Body of pancreas (tissue), 4 donors: Measurements from ENCODE around the gene PRSS33. TPM values are rescaled to one million over a fixed set of nuclear protein-coding genes. Genes with fewer than 3 reads are reported as not detected.

ENCODE experiments used
- ATAC-seq: fragments of 150-250 bp; one replicate; pipeline ENCODE4 v1.9.1; 2016
- DNase-seq, 4 donors: peaks; one replicate each; pipeline ENCODE4 v3.0.0-alpha.2; 2019
- H3K27ac ChIP-seq, 4 donors: fragments of 200-600 bp; sonication (generic); 1 replicate in 3 of 4; 2 replicates in 1 of 4; pipeline versions ENCODE4 v1.5.1 to v1.6.1; 2016 to 2019; ENCODE audit warnings: mild to moderate bottlenecking in 1 of 4, mixed read lengths in 1 of 4, moderate library complexity in 1 of 4
- H3K27me3 ChIP-seq, 2 donors: fragments of 200-600 bp; sonication (generic); one replicate each; pipeline ENCODE4 v1.6.0; 2016; ENCODE audit warnings: mild to moderate bottlenecking in 1 of 2
- H3K36me3 ChIP-seq, 2 donors: fragments of 200-600 bp; sonication (generic); replicated peaks in 1 of 2; 2 replicates each; pipeline ENCODE4 v1.5.1; 2016; ENCODE audit warnings: low read depth in 2 of 2; ENCODE audit not compliant: insufficient read depth in 1 of 2
- H3K4me1 ChIP-seq: fragments of 200-600 bp; sonication (generic); one replicate; pipeline ENCODE4 v1.6.0; 2016
- H3K4me3 ChIP-seq, 2 donors: fragments of 200-600 bp; sonication (generic); 1 replicate in 1 of 2; 2 replicates in 1 of 2; pipeline ENCODE4 v1.5.1; 2016 to 2019
- H3K9me3 ChIP-seq, 3 donors: fragments of 200-600 bp; sonication (generic); 1 replicate in 2 of 3; 2 replicates in 1 of 3; pipeline ENCODE4 v1.5.1; 2016
- CTCF ChIP-seq, 7 experiments: fragments of 450-650 bp in 4 of 7; fragments of 200-600 bp in 3 of 7; sonication (generic) in 3 of 7; IDR thresholded peaks; one replicate each; pipeline ENCODE4 v1.5.1; 2016 to 2019; ENCODE audit warnings: antibody characterized with exemption in 7 of 7
- POLR2A ChIP-seq, 3 donors: fragments of 450-650 bp; IDR thresholded peaks; one replicate each; pipeline ENCODE4 v1.6.1; 2016; ENCODE audit warnings: antibody characterized with exemption in 3 of 3, mild to moderate bottlenecking in 2 of 3
- WGBS, 2 donors: methylation state at CpG; one replicate each; pipeline ENCODE4 v1.1.5; 2017; 5-methylcytosine and 5-hydroxymethylcytosine counted together
- intact Hi-C: fragments of 100-400 bp; cut with DNase I; formaldehyde crosslinking; loops from one replicate; pipeline ENCODE4 v1.15.1; 2023
- total RNA-seq, 2 donors: library from RNA; depleted of rRNA; stranded (reverse); fragments of >200 nt; gene quantifications; one replicate each; pipeline ENCODE4 v1.1.0, GENCODE V29; 2016

PRSS33 gene
- total RNA-seq, 2 donors from 2014 or later: not detected

GRCh38 chr16:2799205-2799858 is 12.0 kb upstream of the PRSS33 start:
- WGBS, 2 donors: 74 to 84% methylated on average over 17 to 21 of the region's 21 CpGs
- ATAC-seq: no peak
- no peak overlapping the region for H3K27ac ChIP-seq
- intact Hi-C loops: no loop called here
- DNase-seq: peak in 1 of 4 donors; percentile 0
- no peak overlapping the region for H3K4me3 ChIP-seq
- no peaks in the 10 kb centered on the region for H3K9me3 ChIP-seq
- H3K27me3 ChIP-seq: no peaks in the 10 kb centered on the region
- no peaks in the 10 kb centered on the region for H3K36me3 ChIP-seq
- TF ChIP-seq CTCF (IDR thresholded peaks at IDR 0.05): no peak
- H3K4me1 ChIP-seq: peaks cover 5% of the 10 kb centered on the region

GRCh38 chr16:2798723-2799204 is 11.4 kb upstream of the PRSS33 start:
- ATAC-seq: no peak
- H3K27ac ChIP-seq: no peak overlapping the region

GRCh38 chr16:2795395-2796143 is 8.2 kb upstream of the PRSS33 start:
- Histone ChIP-seq H3K4me1 (peaks cover 9% of the 10 kb centered on the region), H3K27me3 (no peaks in the 10 kb centered on the region), H3K36me3 (no peaks in the 10 kb centered on the region), H3K4me3 (no peak overlapping the region), H3K27ac (no peak overlapping the region), H3K9me3 (no peaks in the 10 kb centered on the region)
- DNase-seq (no peak), ATAC-seq (no peak)
- 66 to 68% methylated on average over 7 of the region's 7 CpGs for WGBS, 2 donors
- TF ChIP-seq POLR2A (IDR thresholded peaks at IDR 0.05) (no peak), CTCF (IDR thresholded peaks at IDR 0.05) (no peak)
- intact Hi-C loops: no loop called here

More at GRCh38 chr16:2798723-2799204, 11.4 kb upstream of the PRSS33 start:
- Histone ChIP-seq H3K4me1 (peaks cover 9% of the 10 kb centered on the region), H3K4me3 (no peak overlapping the region), H3K27me3 (no peaks in the 10 kb centered on the region), H3K9me3 (no peaks in the 10 kb centered on the region), H3K36me3 (no peaks in the 10 kb centered on the region)
- intact Hi-C loops: no loop called here
- DNase-seq: no peak
- TF ChIP-seq CTCF (IDR thresholded peaks at IDR 0.05): no peak
- TF ChIP-seq POLR2A (IDR thresholded peaks at IDR 0.05): no peak
- WGBS, 2 donors: 70% methylated on average over 39 of the region's 39 CpGs; no CpG with 5 or more reads in 1 of the 2 donors

- TF ChIP-seq CTCF (IDR thresholded peaks at IDR 0.05): no peak
- TF ChIP-seq POLR2A (IDR thresholded peaks at IDR 0.05): no peak
- WGBS, 2 donors: 77 to 84% methylated on average over 10 of the region's 10 CpGs
Observed at GRCh38 chr16:2792940-2793339, 5.6 kb upstream of the PRSS33 start.

More at GRCh38 chr16:2792940-2793339, 5.6 kb upstream of the PRSS33 start:
- Histone ChIP-seq H3K9me3 (no peaks in the 10 kb centered on the region), H3K27me3 (no peaks in the 10 kb centered on the region), H3K4me3 (no peak overlapping the region), H3K36me3 (no peaks in the 10 kb centered on the region), H3K4me1 (peaks cover 9% of the 10 kb centered on the region), H3K27ac (no peak overlapping the region)
- ATAC-seq: no peak
- intact Hi-C loops: no loop called here
- no peak for DNase-seq
